ENCODE measurements around the gene SLCO4A1.

Gene SLCO4A1

GRCh38 chr20:62703853-62704228 lies 61.5 kb downstream of the SLCO4A1 start:
- DNase-seq: no peak

- DNase-seq: no peak
Measured at GRCh38 chr20:62704341-62704948, 62.1 kb downstream of the SLCO4A1 start.

GRCh38 chr20:62705627-62706026 lies 63.3 kb downstream of the SLCO4A1 start:
- DNase-seq: no peak

- DNase-seq: no peak
Measured at GRCh38 chr20:62706344-62706743, 64.0 kb downstream of the SLCO4A1 start.

- no peak for DNase-seq
Measured at GRCh38 chr20:62706857-62707256, 64.6 kb downstream of the SLCO4A1 start.

- DNase-seq: no peak
Measured at GRCh38 chr20:62707276-62707920, 65.1 kb downstream of the SLCO4A1 start.

- DNase-seq: no peak
Measured at GRCh38 chr20:62707921-62708521, 65.7 kb downstream of the SLCO4A1 start.

- DNase-seq: no peak
Measured at GRCh38 chr20:62708591-62709536, 66.6 kb downstream of the SLCO4A1 start, which contains the start of gene NTSR1. TSS of gene NTSR1 (plus strand) at chr20:62708836. CDS start at chr20:62709208, 372 bp downstream.

GRCh38 chr20:62709537-62709905 lies 67.2 kb downstream of the SLCO4A1 start:
- no peak for DNase-seq

- DNase-seq: no peak
Measured at GRCh38 chr20:62710221-62710885, 68.0 kb downstream of the SLCO4A1 start.

GRCh38 chr20:62710886-62711702 lies 68.8 kb downstream of the SLCO4A1 start:
- no peak for DNase-seq

GRCh38 chr20:62711703-62712101 lies 69.4 kb downstream of the SLCO4A1 start:
- DNase-seq: no peak

- DNase-seq: no peak
Measured at GRCh38 chr20:62712606-62713005, 70.3 kb downstream of the SLCO4A1 start.

GRCh38 chr20:62714006-62714405 lies 71.7 kb downstream of the SLCO4A1 start:
- DNase-seq: no peak

GRCh38 chr20:62714799-62715198 lies 72.5 kb downstream of the SLCO4A1 start:
- no peak for DNase-seq

GRCh38 chr20:62715201-62715600 lies 72.9 kb downstream of the SLCO4A1 start:
- no peak for DNase-seq

- DNase-seq: no peak
Measured at GRCh38 chr20:62716198-62716940, 74.1 kb downstream of the SLCO4A1 start.

GRCh38 chr20:62716941-62717310 lies 74.6 kb downstream of the SLCO4A1 start:
- no peak for DNase-seq

GRCh38 chr20:62717933-62718332 lies 75.6 kb downstream of the SLCO4A1 start:
- DNase-seq: no peak

GRCh38 chr20:62718546-62718945 lies 76.2 kb downstream of the SLCO4A1 start:
- no peak for DNase-seq
